ENCODE measurements around the gene TNFRSF21. TPM values are rescaled to one million over a fixed set of nuclear protein-coding genes. Genes with fewer than 3 reads are reported as not detected.

Gene TNFRSF21
- total and polyA plus RNA-seq, 9 of the 15 experiments (the other 6 are each of a cell fraction or from before 2014, with no cell fraction given) = 0.63 to 5.7 (median 2.2) TPM

DNA sequence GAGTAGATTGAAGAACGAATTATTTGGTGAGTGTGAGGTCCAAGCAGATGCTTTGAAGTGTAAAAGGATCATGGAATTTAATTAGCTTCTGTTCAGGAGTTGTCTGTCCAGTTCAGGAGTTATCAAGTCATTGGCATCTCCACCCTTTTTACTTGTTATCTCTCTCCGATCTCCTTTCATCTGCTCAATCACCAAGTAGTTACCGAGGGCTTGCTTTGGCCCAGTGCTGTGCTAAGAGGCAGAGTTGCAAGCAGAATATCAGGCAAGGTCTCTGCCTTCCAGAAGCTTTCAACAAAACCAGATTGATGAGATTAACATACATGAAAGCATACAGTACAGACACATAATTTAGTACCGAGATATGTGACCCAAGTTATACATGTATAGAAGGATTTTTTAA is 10.2 kb upstream of the TNFRSF21 start (continued):
- TF ChIP-seq MTF1 (CRISPR knock-in tag; IDR thresholded peaks at IDR 0.05; ENCODE audit: borderline replicate concordance) (no peak), POLR2B (IDR thresholded peaks at IDR 0.05; ENCODE audit: low read depth, partially characterized antibody) (no peak), PML (IDR thresholded peaks at IDR 0.05; ENCODE audit: low read length) (no peak)

GRCh38 chr6:47319382-47319781 is 9.7 kb upstream of the TNFRSF21 start:
- in situ Hi-C loops (cut with MboI) (loop anchor here (10.0 kb wide), 1 partner anchor 475 kb away; no protein-coding TSS in a partner anchor), intact Hi-C loops (cut with micrococcal nuclease) (no loop called here)
- TF ChIP-seq SAFB2 (IDR thresholded peaks at IDR 0.05; ENCODE audit: borderline replicate concordance, low read depth, low read length, severe bottlenecking) = no peak
- TF ChIP-seq MAFF (IDR thresholded peaks at IDR 0.05; ENCODE audit: low read length) = peak; percentile 2; the same call in 1 of the 2 replicates
- peak; percentile 56; the same call in 1 of the 2 replicates for TF ChIP-seq ZNF316 (IDR thresholded peaks at IDR 0.05)
- no peak for TF ChIP-seq FOXJ3 (CRISPR knock-in tag; IDR thresholded peaks at IDR 0.05)
- TF ChIP-seq SRSF7 (optimal IDR thresholded peaks at IDR 0.05; ENCODE audit: low read depth, low read length) = no peak
- 0 out of 2 replicates have a peak, but pooled peaks have one; percentile 16 for TF ChIP-seq MAFG (tag; conservative IDR thresholded peaks at IDR 0.05)
- TF ChIP-seq TBP (optimal IDR thresholded peaks at IDR 0.05; ENCODE audit: low read depth, low read length) = no peak
- TF ChIP-seq MYBL2 (IDR thresholded peaks at IDR 0.05; ENCODE audit: low read depth) = no peak
- no peak for TF ChIP-seq MYBL2 (CRISPR knock-in tag; IDR thresholded peaks at IDR 0.05; ENCODE audit: borderline replicate concordance)
- TF ChIP-seq NFE2 (IDR thresholded peaks at IDR 0.05; ENCODE audit: low read depth) = no peak
- no peak for TF ChIP-seq TAL1 (IDR thresholded peaks at IDR 0.05)
- no peak for TF ChIP-seq FIP1L1 (IDR thresholded peaks at IDR 0.05; ENCODE audit: low read depth, low read length, poor library complexity, severe bottlenecking)
- TF ChIP-seq RAD51 (IDR thresholded peaks at IDR 0.05; ENCODE audit: borderline replicate concordance, low read depth) = no peak
- TF ChIP-seq MCM5 (IDR thresholded peaks at IDR 0.05; ENCODE audit: low read depth) = no peak
- no peak for TF ChIP-seq RBBP5 (IDR thresholded peaks at IDR 0.05; ENCODE audit: borderline replicate concordance, insufficient read depth, low read length, poor library complexity, severe bottlenecking)
- peak; percentile 25; the same call in 1 of the 2 replicates for TF ChIP-seq C11orf30 (IDR thresholded peaks at IDR 0.05; ENCODE audit: low read depth)
- TF ChIP-seq BRF1 (IDR thresholded peaks at IDR 0.05; ENCODE audit: borderline replicate concordance, extremely low read depth, insufficient read length) = no peak
- TF ChIP-seq STAT5A (IDR thresholded peaks at IDR 0.05; ENCODE audit: borderline replicate concordance, low read length) = no peak
- TF ChIP-seq THRAP3 (IDR thresholded peaks at IDR 0.05; ENCODE audit: borderline replicate concordance) = no peak
- no peak for TF ChIP-seq ZNF785 (CRISPR knock-in tag; IDR thresholded peaks at IDR 0.05)
- TF ChIP-seq PHB (CRISPR knock-in tag; IDR thresholded peaks at IDR 0.05) = no peak
- no peak for TF ChIP-seq TCF7 (IDR thresholded peaks at IDR 0.05; ENCODE audit: borderline replicate concordance)
- no peaks in the 10 kb centered on the region for H4K20me1 ChIP-seq (replicated peaks; ENCODE audit: control insufficient read depth, insufficient read depth, low read length)
- H3K4me3 ChIP-seq = no peak overlapping the region
- no peaks in the 10 kb centered on the region for H3K79me2 ChIP-seq (ENCODE audit: control insufficient read depth, insufficient read depth, low read length)
- no peak overlapping the region for H2AFZ ChIP-seq (ENCODE audit: low read depth, low read length)
- no peak for ATAC-seq
- POLR2A ChIA-PET = no interaction called here
- no peak overlapping the region for H3K27ac ChIP-seq (ENCODE audit: extremely low read depth, low read depth, low read length)
- CTCF ChIA-PET (ENCODE audit: low intra/inter-chr PET ratio) = no interaction called here
- no peak overlapping the region for H3K4me2 ChIP-seq (ENCODE audit: insufficient read depth, low read length)
- H3K9ac ChIP-seq (ENCODE audit: insufficient read depth in 1 of 2, low read depth in 2 of 2, low read length in 2 of 2) = no peak overlapping the region
- no peak for FAIRE-seq
- no peak for DNase-seq (ENCODE audit: extremely low read depth in 1 of 4, low spot score in 3 of 4)
- H3K9me3 ChIP-seq (replicated peaks; ENCODE audit: control insufficient read depth, insufficient read depth, low read depth, low read length) = no peaks in the 10 kb centered on the region
- 2% methylated on average over 3 of the region's 3 CpGs for WGBS (ENCODE audit: insufficient coverage, low coverage, missing lambda C conversion rate)
- no peaks in the 10 kb centered on the region for H3K4me1 ChIP-seq (replicated peaks in 1 of 2; ENCODE audit: control insufficient read depth in 2 of 2, insufficient read depth in 2 of 2, low read length in 2 of 2)
- H3K27me3 ChIP-seq (ENCODE audit: control insufficient read depth in 2 of 2, insufficient read depth in 2 of 2, low read length in 2 of 2) = peaks cover 9 to 15% of the 10 kb centered on the region in 2 experiments; a peak in 3 of 5 replicates
- BruUV-seq (replicated peaks) = no TSS peak
- H3K36me3 ChIP-seq (ENCODE audit: control insufficient read depth, insufficient read depth, low read length) = no peaks in the 10 kb centered on the region
- no peaks in the 10 kb centered on the region for H3K9me1 ChIP-seq (ENCODE audit: control insufficient read depth, insufficient read depth, low read length)
